ENCODE results near the gene MED13L.

Gene MED13L

GRCh38 chr12:116011217-116011616, 266.3 kb downstream of the MED13L start:
- no peak for TF ChIP-seq CTCF (IDR thresholded peaks at IDR 0.05; ENCODE audit: low read depth, low read length, missing control alignments)
- H3K4me3 ChIP-seq (ENCODE audit: low read depth, low read length) = no peak overlapping the region

GRCh38 chr12:116010467-116010866, 267.0 kb downstream of the MED13L start:
- no peak for TF ChIP-seq CTCF (IDR thresholded peaks at IDR 0.05; ENCODE audit: low read depth, low read length, missing control alignments)
- DNase-seq (ENCODE audit: low read depth) = no peak
- H3K4me3 ChIP-seq (ENCODE audit: low read depth, low read length) = no peak overlapping the region

More at GRCh38 chr12:116011217-116011616, 266.3 kb downstream of the MED13L start:
- DNase-seq (ENCODE audit: low read depth) = no peak

- peak; percentile 43 for TF ChIP-seq CTCF (IDR thresholded peaks at IDR 0.05; ENCODE audit: low read depth, low read length, missing control alignments)
- no peak overlapping the region for H3K4me3 ChIP-seq (ENCODE audit: low read depth, low read length)
- no peak for DNase-seq (ENCODE audit: low read depth)
These were observed 267.7 kb downstream of the MED13L start for GRCh38 chr12:116009805-116010204.

- no peak overlapping the region for H3K4me3 ChIP-seq (ENCODE audit: low read depth, low read length)
- DNase-seq (ENCODE audit: low read depth) = no peak
- no peak for TF ChIP-seq CTCF (IDR thresholded peaks at IDR 0.05; ENCODE audit: low read depth, low read length, missing control alignments)
These were observed 271.4 kb downstream of the MED13L start for GRCh38 chr12:116006141-116006540.

GRCh38 chr12:116002890-116003536, 274.5 kb downstream of the MED13L start:
- DNase-seq (ENCODE audit: low read depth) = no peak

GRCh38 chr12:116000252-116000651, 277.2 kb downstream of the MED13L start:
- no peak for TF ChIP-seq CTCF (IDR thresholded peaks at IDR 0.05; ENCODE audit: low read depth, low read length, missing control alignments)
- no peak overlapping the region for H3K4me3 ChIP-seq (ENCODE audit: low read depth, low read length)
- DNase-seq (ENCODE audit: low read depth) = no peak

More at GRCh38 chr12:116002890-116003536, 274.5 kb downstream of the MED13L start:
- TF ChIP-seq CTCF (IDR thresholded peaks at IDR 0.05; ENCODE audit: low read depth, low read length, missing control alignments) = no peak
- H3K4me3 ChIP-seq (ENCODE audit: low read depth, low read length) = no peak overlapping the region

GRCh38 chr12:115999582-115999981, 277.9 kb downstream of the MED13L start:
- no peak for DNase-seq (ENCODE audit: low read depth)
- no peak overlapping the region for H3K4me3 ChIP-seq (ENCODE audit: low read depth, low read length)
- TF ChIP-seq CTCF (IDR thresholded peaks at IDR 0.05; ENCODE audit: low read depth, low read length, missing control alignments) = no peak

All from GM12864 (cell line).